Mesenteric fat pad (tissue), 1 donor: ENCODE measurements around the gene TNFRSF25. TPM values are rescaled to one million over a fixed set of nuclear protein-coding genes. Genes with fewer than 3 reads are reported as not detected.

Source experiments
- DNase-seq: peaks from one replicate; pipeline ENCODE4 v3.0.0-alpha.2; 2020; ENCODE audit warnings: low spot score
- microRNA-seq: library from miRNA; unstranded; fragments of <30 nt; microRNA quantifications from one replicate; pipeline ENCODE4 v1.2.0, GENCODE V29; 2020; ENCODE audit warnings: borderline number of aligned reads
- total RNA-seq: library from RNA; stranded (reverse); fragmentation: NEBNext Ultra II Directional; extraction: Animal tissue kit (Norgen Biotek cat#: 25700); gene quantifications from one replicate; pipeline ENCODE4 v1.2.1, GENCODE V29; 2021
- donor health status: DM: yes; HTN: yes; CAD: no.

The TNFRSF25 gene
- total RNA-seq, 1 donor from 2014 or later, result 6.0 TPM

- DNase-seq, result no peak
Measured at GRCh38 chr1:6419804-6420453, 46.0 kb downstream of the TNFRSF25 start, which contains the start of gene HES2. Gene HES2, minus strand, starts transcription at chr1:6419919. Its CDS starts 99 bp downstream, at chr1:6419820.

DNA sequence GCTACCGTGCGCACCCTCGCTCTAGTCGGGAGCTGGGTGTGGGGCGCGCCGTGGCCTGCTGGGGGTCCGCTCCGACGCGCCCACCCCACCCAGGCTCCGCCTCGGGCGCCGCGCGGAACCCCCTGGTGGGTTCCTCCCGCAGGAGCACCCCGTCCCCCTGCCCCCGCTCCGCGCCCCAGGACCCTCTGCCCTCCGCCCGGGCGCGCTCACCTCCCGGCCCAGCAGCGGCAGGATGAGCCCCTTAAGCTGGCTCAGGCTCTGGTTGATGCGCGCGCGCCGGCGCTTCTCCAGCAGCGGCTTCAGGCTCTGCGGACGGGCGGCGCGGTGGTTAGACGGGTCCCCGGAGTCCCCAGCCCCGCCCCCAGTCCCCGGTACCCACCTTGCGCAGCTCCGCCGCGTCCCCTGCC, 46.6 kb downstream of the TNFRSF25 start:
- no peak for DNase-seq

GRCh38 chr1:6418668-6419396, 47.1 kb downstream of the TNFRSF25 start:
- no peak for DNase-seq

DNA sequence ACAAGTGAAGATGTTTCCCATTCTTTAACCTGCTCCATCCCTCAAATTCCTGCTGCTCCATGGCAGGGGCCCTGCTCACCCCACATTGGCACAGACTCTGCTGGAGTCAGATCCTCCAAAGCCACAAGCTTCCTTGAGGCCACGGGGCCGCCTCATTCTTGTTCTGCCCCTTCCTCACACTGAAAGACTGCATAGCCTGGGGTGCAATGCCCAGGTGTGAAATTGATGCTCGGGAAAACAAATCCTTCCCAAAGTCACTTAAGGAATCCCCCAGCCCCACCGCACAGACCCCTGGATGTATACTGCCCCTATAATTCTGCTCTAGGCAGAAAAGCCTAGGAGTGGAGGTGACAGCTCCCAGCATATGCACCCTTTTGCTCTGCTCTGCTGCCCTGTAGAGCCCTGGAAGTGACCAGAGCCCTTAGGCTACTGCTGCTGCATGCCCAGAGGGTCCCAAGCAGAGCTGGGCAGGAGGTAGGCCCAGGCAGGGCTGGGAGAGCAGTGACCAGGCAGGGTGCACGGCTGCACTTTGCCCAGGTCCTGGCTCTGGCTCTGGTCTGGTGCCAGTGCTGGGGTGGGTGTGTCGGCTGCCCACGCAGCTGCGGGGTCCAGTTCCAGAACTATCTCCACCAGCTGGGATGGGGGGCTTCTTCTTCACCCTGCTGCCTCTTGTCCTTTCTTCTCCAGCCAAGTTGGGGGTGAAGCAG, 47.9 kb downstream of the TNFRSF25 start:
- no peak for DNase-seq

GRCh38 chr1:6416906-6417305, 49.1 kb downstream of the TNFRSF25 start:
- no peak for DNase-seq

GRCh38 chr1:6416295-6416656, 49.7 kb downstream of the TNFRSF25 start:
- no peak for DNase-seq

GRCh38 chr1:6414881-6415626, 50.9 kb downstream of the TNFRSF25 start:
- DNase-seq, result no peak

DNA sequence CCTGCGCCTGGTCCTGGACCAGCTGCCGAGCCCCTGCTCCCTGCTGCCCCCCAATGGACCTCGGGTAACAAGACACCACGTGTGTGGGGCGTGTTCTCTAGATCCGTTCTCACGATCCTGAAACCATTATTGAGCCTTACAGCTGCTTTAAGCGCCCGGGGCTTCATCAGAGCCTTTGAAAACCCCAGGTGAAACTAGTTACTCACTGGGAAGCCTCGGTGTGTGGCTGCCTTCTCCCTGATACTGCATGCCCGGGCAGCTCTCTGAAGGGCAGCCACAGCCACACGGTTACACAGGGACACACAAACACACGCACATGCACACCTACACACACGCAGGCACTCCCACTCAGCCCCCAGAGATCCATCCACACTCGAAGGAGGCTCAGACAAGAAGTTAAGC, 51.5 kb downstream of the TNFRSF25 start:
- no peak for DNase-seq

- no peak for DNase-seq
Measured at GRCh38 chr1:6412896-6413295, 53.1 kb downstream of the TNFRSF25 start.

Small RNA genes lying within 50 kb of the gene (microRNA-seq; reads per million reads assigned to microRNA genes)
- not detected for gene MIR4252

Other genes with a start within 250 kb of the TNFRSF25 start
- 72.9 TPM for gene ICMT, start 230.2 kb downstream of the TNFRSF25 start, total RNA-seq
- gene HES3, start 222.0 kb downstream of the TNFRSF25 start, total RNA-seq, result not detected
- gene GPR153, start 205.1 kb downstream of the TNFRSF25 start, total RNA-seq, result 32.3 TPM
- 9.6 TPM for gene ACOT7, start 72.4 kb downstream of the TNFRSF25 start, total RNA-seq
- 0.19 TPM for gene HES2, start 46.3 kb downstream of the TNFRSF25 start, total RNA-seq
- 0.80 TPM for gene ESPN, start 41.4 kb downstream of the TNFRSF25 start, total RNA-seq
- 9.3 TPM for gene PLEKHG5, start 25.5 kb upstream of the TNFRSF25 start, total RNA-seq
- 23.2 TPM for gene NOL9, start 88.3 kb upstream of the TNFRSF25 start, total RNA-seq
- not detected for gene TAS1R1, start 89.1 kb upstream of the TNFRSF25 start, total RNA-seq
- 18.9 TPM for gene ZBTB48, start 113.8 kb upstream of the TNFRSF25 start, total RNA-seq
- 23.4 TPM for gene KLHL21, start 136.7 kb upstream of the TNFRSF25 start, total RNA-seq
- gene PHF13, start 147.6 kb upstream of the TNFRSF25 start, total RNA-seq, result 13.3 TPM
- gene THAP3, start 158.7 kb upstream of the TNFRSF25 start, total RNA-seq, result 13.3 TPM
- gene DNAJC11, start 235.6 kb upstream of the TNFRSF25 start, total RNA-seq, result 42.4 TPM